GM12875 (cell line): ENCODE measurements around the gene NET1.

Experiments
- H3K4me3 ChIP-seq: one replicate; pipeline ENCODE4 v1.5.1; 2011; ENCODE audit warnings: low read depth, low read length, control low read depth
- CTCF ChIP-seq: IDR thresholded peaks from 2 replicates; pipeline ENCODE4 v1.5.1; 2011; ENCODE audit warnings: low read depth, mild to moderate bottlenecking, control low read depth, inconsistent platforms, low read length, moderate library complexity, borderline replicate concordance; ENCODE audit not compliant: insufficient read depth

Gene NET1

GRCh38 chr10:5387169-5387568, 25.2 kb upstream of the NET1 start:
- TF ChIP-seq CTCF, result no peak
- no peak overlapping the region for H3K4me3 ChIP-seq

- TF ChIP-seq CTCF, result no peak
Observed at GRCh38 chr10:5390607-5391205, 21.7 kb upstream of the NET1 start.

GRCh38 chr10:5391790-5392189, 20.6 kb upstream of the NET1 start:
- H3K4me3 ChIP-seq, result no peak overlapping the region
- TF ChIP-seq CTCF, result no peak

More at GRCh38 chr10:5390607-5391205, 21.7 kb upstream of the NET1 start:
- no peak overlapping the region for H3K4me3 ChIP-seq

GRCh38 chr10:5393529-5393928, 18.8 kb upstream of the NET1 start:
- no peak for TF ChIP-seq CTCF

GRCh38 chr10:5395168-5395567, 17.2 kb upstream of the NET1 start:
- TF ChIP-seq CTCF, result no peak
- H3K4me3 ChIP-seq, result no peak overlapping the region

More at GRCh38 chr10:5393529-5393928, 18.8 kb upstream of the NET1 start:
- no peak overlapping the region for H3K4me3 ChIP-seq

- no peak overlapping the region for H3K4me3 ChIP-seq
- TF ChIP-seq CTCF, result no peak
Observed at GRCh38 chr10:5396556-5397300, 15.6 kb upstream of the NET1 start.

GRCh38 chr10:5399332-5399731, 13.0 kb upstream of the NET1 start:
- H3K4me3 ChIP-seq, result no peak overlapping the region
- no peak for TF ChIP-seq CTCF
